GM18517 (cell line): ENCODE measurements around the gene ASB1.

Experiments
- ATAC-seq: cut with Tn5 transposase; IDR thresholded peaks from one replicate; pipeline ENCODE4 v1.9.1; 2021; ENCODE audit warnings: mild to moderate bottlenecking, moderate library complexity; ENCODE audit not compliant: unreplicated experiment

The ASB1 gene

DNA sequence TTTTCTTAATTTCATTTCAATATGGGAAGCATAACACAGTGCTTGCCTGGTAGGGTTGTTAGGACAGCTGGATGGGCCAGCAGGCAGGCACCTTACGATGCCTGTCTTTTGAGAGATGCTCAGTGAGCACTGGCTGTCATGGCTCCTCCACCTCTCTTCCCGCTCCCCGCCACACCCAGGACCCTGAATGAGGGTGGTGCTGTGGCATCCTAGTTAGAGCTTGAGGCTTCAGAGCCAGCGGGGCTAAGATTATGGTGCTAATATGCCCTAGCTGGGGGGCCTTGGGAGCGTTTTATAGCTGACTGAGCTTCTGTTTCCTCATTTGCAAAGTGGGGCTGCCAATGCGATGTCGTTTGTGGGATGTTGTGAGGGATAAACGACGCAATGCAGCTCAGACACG is 37.7 kb downstream of the ASB1 start:
- no peak for ATAC-seq

DNA sequence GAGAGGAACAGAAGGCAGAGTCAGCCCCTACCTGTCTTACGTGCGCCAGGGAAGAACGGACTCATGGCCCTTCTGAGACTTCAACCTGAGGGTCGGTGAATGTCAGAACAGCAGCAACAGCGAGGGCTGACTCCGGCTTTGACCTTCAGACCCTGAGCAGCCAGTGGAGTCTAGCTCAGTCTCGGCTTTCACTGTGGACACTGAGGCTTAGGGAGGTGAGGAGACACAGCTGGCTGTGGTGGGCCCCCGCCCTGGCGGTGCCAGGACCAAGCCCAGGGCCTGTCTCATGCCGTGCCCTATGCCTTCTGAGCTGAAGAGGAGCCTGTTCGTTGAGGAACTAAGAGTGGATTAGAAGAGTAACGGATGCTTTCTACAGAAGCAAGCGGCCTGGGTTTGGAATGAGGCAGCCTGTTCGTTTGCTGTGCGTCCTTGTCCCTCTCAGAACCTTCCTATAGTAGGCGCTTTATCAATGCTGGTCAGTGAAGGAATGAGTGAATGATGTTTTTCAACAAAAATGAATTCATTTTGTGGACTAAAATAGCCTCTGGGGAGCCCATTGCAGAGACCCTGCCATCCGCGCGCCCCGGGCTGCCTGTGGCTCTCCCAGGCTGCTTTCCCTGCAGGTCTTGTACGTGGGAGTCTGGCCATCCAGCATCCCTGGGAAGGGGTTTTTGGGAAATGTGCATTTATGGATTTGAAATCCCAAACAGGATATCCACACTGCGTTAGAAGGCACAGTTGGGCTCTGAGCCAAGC is 38.9 kb downstream of the ASB1 start:
- ATAC-seq: no peak

DNA sequence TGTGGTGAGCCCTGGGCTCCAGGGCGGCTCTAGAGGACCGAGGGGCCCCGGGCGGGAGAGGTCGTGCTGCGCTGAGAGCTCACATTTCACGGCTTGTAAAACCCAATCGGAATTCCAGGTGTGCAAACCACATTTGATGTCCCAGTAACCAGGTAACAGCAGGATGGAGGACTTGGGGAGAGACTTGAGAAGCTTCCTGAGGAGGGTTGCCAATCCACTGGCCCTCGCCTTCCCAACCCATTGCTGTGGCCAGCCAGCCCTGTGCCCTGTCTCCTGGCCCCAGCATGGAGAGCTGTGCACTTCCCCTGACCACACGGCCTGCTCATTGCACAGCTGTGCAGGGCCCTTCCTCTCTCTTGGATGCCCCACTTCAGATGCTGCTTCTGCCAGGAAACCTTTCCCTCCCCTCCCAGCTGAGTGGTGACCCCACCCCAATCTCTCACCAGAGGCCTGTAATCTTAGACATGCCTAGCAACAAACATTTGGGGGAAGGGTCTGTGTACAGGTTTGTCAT is 39.6 kb downstream of the ASB1 start:
- no peak for ATAC-seq

DNA sequence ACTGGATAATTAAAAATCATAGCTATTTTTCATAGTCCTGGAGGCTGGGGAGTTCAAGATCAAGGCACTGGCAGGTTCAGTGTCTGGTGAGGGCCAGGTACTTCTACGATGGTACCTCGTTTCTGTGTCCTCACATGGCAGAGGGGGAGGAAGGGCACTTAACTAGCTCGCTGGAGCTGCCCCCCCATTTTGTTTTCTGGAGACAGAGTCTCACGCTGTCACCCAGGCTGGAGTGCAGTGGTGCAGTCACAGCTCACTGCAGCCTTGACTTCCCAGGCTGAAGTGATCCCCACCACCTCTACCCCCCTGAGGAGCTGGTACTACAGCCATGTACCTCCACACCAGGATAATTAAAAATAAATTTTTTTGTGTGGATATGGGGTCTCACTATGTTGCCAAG is 40.3 kb downstream of the ASB1 start:
- ATAC-seq: no peak

DNA sequence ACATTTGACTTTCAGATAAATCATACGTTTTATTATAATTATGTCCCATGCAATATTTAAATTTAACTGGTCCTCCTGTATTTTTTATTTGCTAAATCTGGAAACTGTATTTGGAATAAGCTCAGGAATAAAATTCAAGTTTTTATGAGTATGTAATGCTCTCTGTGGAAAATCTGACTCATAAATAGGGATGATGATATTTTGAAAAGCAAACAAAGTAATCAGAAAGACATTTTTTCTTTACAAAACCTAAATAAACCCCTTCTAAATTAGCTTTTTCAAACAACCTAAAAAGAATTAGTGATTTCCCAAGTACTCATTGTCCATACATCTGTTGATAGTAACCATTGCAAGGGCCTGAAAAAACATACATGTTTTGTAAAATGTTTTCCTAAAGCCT is 41.1 kb downstream of the ASB1 start:
- no peak for ATAC-seq

DNA sequence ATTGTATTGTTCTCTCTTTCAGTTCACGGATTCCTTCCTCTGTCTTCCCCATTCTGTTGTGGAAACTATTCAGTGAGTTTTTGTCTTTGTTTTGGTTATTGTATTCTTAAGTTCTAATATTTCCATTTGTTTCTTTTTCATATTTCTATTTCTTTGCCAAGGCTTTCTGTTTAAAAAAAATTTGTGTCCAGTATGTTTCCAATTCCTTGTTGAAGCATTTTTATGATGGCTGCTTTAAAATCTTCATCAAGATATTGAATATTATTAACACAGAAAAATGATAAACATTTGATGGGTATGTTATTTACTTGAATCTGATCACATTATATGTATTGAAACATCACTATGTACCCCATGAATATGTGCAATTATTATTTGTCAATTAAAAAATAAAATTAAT is 42.4 kb downstream of the ASB1 start:
- no peak for ATAC-seq

DNA sequence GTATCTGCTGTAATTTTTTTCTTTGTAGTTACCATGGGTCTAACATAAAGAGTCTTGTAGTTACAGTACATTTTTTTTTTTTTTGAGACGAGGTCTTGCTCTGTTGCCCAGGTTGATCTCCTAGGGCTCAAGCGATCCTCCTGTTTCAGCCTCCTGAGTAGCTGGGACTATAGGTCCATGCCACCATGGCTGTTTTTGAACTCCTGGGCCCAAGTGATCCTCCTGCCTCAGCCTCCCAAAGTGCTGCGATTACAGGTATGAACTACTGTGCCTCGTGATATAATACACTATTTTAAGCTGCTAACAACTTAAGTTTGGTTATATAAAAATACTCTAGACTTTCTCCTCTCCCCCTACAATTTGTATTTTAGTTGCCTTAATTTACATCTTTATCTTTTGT is 46.3 kb downstream of the ASB1 start:
- ATAC-seq: no peak

DNA sequence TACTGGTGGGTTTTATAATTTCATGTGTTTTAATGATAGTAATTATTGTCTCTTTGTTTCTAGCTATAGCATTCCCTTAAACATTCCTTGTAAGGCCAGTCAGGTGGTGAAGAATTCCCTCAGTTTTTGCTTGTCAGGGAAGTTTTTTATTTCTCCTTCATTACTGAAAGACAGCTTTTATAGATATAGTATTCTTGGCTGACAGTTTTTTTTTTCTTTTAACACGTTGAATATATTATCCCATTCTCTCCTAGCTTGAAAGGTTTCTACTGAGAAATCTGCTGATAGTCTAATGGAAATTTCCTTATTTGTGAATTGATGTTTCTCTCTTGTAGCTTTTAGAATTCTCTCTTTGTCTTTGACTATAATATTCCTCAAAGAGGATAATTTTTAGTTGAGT is 46.8 kb downstream of the ASB1 start:
- no peak for ATAC-seq

DNA sequence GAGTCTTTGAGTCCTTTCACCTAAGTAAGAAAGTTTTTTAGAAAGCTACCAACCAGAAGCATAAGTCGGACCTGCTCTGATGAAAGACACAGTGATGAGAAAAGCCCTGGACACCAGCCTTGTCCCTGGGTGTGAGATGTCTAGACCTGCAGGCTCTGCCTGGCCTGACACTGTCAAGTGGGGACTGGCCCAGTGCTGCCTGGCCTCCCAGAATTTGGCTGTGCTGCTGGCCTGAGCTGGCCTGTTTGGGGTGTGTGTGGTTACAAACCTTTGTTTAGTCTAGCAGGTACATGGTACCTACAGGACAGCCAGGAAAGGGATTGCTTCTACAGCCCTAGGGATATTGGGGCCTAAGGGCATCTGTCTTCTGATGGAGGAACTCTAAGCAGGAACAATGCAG is 48.3 kb downstream of the ASB1 start:
- no peak for ATAC-seq

DNA sequence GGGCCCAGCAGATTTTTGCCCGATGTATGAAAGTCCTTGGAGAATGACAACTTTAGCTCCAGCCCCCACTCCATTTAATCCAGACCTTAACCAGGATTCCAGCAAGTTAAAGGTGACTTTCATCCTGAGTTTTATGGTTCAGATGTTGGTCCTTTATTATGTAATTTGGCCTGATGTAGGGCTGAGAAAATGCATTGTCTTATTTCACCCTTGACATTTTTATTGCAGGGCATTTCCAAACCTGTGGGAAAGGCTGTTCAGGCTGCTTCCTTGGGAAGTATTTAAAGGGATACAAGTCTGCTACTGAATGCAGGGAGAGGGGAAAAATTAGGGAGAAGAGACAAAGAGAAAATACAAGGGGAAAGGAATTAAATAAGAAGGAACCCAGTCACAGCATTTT is 48.8 kb downstream of the ASB1 start:
- no peak for ATAC-seq

DNA sequence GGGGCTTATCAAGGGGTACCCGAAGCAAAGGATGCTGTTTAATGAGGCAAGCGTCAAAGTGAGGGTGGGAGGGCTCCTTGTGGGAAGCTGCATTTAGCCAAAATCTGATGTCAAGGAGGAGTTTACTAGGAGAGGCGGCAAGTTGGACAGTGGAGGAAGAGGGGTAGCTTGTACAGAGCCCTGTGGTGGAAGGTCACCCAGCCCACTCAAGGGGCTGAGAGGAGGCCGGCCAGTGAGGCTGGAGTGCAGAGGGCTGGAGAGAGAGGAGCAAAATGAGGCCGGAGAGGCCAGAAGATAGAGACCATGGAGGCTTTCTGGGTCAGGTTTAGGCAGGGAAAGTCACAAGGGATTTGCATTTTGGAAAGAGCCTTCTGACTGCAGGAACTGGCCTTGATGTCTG is 49.5 kb downstream of the ASB1 start:
- ATAC-seq: no peak

DNA sequence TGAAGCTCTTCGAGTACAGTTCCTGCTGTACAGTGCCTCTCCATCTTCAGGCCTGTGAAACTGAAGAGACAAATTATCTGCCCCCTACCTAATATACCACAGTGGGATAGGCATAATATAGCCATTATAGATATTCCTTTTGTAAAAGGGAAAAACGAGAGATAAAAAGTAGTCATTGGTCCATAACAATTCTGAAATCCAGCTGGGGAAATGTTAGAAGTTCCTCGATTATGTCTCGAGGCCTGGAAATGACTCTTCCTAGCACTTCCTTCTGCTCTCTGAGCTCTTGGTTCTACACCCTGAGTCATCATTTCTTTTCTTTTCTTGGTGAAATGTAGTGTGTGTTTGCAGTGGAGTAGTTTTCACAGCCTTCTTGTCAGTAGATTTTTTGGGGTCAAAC is 51.5 kb downstream of the ASB1 start:
- no peak for ATAC-seq

DNA sequence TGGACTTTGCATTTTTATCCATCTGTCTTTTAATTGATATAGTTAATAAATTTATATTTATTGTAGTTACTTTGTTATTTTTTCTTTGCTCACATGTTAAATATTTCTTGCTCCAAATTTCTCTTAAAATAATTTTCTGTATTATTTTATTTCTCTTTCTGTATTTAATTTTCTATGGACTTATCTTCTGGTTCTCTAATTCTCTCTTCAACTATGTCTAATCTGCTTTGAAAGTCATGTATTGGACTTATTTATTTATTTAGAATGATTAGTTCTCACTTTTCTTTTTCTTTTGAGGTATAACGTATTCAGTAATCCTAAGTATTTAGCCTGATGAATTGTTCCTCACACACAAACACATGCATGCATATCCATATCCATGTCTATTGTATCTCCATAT is 53.1 kb downstream of the ASB1 start:
- ATAC-seq: no peak

DNA sequence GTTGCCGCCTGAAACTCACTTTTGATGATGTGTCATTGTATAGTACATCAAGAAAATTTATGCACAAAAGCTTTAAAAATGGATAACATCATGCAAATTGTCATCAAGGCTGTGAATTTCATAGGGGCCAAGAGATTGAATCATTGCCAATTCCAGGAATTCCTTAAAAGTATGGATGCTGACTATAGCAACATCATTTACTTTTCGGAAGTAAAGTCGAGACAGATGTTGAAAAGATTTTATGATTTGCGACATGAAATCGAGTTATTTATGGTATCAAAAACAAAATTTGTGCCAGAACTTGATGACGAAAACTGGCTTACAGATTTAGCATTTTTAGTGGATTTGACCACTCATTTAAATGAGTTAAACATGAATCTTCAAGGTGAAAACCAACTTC is 56.3 kb downstream of the ASB1 start:
- ATAC-seq: no peak

DNA sequence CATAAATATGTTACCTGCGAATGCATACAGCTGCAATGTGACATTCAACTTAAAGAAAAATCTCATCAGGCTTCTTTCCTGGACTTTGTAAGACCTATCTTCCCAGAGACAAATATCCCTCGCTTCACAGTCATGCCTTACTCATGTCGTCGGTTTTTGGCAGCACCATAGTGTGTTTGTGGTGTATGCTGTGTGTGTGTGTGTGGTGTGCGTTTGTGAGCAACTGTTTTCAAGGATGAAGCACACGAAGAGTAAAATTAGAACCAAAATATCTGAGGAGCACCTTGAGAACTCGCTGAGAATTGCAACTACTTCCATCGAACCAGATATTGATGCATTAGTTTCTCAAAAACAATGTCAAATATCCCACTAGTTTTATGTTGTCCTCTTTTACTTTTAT is 56.9 kb downstream of the ASB1 start:
- ATAC-seq: no peak

DNA sequence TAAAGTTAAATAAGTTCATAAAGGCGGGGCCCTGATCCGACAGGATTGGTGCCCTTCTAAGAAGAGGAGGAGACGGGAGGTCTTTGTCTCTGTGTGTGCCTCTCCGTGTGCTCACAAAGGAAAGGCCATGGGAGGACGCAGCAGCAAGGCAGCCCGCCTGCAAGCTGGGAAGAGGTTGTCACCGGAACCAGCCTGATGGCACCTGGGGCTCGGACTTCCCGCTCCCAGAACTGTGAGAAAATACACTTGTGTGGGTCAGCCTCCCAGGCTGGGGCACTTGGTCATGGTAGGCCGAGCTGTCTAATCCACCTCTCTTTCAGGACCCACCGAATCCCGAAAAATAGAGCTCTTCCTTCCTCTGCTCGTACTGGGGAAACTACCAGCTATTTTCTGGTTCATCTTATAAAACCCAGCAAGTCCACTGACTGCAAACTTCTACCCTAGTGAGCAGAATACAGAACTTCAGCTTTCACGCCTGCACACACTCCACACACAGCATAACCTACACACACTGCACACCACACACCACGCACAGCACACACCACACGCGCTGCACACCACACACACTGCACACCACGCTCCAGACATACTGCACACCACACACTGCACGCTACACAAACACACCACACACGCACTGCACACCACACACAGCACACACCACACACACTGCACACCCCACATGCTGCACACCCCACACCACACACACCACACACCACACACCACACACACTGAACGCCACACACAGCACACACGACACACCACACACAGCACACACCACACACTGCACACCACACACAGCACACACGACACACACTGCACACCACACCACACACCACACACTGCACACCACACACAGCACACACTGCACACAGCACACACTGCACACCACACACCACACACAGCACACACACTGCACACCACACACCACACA is 58.1 kb downstream of the ASB1 start:
- no peak for ATAC-seq

DNA sequence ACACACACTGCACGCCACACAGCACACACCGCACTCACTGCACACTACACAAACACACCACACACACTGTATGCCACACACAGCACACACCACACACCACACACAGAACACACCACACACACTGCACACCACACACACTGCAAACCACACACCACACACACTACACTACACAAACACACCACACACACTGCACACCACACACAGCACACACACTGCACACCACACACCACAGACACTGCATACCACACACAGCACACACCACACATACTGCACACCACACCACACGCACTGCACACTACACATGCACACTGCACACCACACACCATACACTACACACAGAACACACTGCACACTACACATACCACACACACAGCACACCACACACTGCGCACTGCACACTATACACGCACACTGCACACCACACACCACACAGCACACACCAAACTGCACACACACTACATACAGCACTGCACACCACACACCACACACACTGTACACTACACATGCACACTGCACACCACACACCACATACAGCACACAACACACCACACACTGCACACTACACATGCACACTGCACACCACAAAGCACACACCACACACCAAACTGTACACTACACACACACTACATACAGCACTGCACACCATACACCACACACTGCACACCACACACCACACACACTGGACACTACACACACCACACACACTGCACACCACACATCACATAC is 59.6 kb downstream of the ASB1 start:
- ATAC-seq: no peak

DNA sequence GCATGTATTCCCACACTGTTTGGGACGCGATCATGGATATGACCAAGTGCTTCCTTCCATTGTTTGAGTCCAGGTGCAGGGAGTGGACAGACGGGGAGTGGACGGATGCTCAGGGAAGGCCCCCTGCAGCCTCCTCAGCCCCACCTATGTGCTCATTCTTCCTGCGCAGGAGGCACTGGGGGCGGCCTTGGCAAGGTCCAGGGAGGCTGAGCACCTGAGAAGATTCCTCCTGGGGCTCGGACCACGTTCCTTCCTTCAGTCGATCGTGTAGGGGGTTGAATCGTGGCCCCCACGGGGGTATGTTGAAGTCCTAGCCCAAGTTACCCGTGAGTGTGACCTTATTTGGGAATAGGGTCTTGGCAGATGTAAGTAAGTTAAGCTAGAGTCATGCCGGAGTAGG is 60.4 kb downstream of the ASB1 start:
- ATAC-seq: no peak

DNA sequence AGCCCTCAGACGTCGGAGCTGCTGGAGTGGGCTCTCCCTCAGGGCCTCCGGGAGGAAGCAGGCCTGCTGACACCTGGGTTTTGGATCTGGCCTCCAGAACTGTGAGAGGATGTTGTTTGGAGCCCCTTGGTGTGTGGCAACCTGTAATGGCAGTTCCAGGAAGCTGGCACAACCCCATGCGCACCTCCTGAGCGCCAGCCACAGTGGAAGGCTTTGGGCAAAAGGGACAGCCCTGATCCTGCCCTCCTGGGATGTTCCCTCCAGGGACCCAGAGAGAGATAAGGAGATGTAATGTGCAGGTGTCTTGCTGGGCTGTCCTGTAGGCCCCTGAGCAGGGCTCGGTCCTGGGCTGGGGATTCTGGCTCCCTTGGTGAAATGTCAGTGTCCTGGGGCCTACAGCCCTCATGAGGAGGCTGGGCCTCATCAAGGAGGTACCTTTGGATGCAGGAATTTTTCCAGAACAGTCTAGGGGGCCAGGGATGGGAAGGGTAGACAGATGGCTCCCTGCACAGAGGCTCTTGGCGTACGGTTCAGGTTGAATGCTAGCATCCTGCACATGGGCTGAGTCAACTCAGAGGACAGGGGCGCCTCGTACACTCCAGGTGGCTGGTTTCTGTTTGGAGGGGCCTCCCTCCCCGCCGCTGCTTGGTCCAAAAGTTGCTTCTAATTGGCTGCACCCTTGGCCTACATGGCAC is 61.1 kb downstream of the ASB1 start:
- no peak for ATAC-seq

DNA sequence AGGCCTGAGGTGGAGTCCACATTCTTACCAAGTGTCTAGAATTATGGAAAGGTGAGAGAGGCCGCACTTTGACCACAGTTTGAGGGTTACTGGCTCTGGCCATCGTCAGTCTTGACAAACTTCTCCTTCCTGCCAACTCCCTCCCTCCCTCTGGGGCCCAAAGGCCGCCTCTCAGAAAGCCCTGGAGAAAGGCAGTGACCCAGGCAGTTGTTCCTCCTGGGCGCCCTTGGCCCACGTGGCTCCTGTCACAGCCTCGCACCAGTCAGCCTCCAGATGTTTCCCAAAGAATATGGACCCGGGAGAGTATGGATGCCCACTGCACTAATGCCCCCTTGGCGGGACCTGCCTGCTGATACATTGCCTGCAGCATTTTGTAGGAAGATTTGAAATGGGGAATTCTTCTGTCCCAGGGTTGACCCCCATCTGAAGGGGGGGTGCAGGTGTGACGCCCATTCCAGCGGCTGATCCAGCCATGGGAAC is 61.7 kb downstream of the ASB1 start:
- no peak for ATAC-seq

DNA sequence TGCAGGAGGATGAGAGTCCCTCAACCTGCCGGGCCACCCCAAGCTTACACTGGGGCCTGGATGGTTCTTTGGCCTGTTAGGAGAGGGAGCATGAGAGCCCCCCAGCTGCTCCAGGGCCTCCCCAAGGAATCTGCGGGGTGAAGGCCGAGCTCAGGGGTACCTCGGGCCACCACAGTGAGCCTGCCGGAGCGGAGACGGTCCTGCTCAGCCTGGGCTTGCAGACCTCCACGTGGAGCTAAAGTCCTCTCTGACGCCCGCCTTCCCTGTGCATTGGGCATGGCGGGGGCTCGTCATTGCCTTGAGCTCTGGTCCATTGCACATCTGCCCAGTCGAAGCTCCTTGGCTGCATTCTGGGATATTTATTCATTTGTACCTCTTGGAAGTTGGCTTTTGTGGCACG is 62.7 kb downstream of the ASB1 start:
- no peak for ATAC-seq
